GM21423 (cell line): ENCODE results near the gene SUMO2.
"Not testable (repeated sequence)": the region's sequence is repeated elsewhere in the genome, so short reads cannot be mapped to it uniquely, and the experiment has no call there.

Source experiments
- ATAC-seq: cut with Tn5 transposase; IDR thresholded peaks from one replicate; pipeline ENCODE4 v1.9.1; 2021; ENCODE audit warnings: mild to moderate bottlenecking, moderate library complexity; ENCODE audit not compliant: unreplicated experiment

Gene SUMO2

DNA sequence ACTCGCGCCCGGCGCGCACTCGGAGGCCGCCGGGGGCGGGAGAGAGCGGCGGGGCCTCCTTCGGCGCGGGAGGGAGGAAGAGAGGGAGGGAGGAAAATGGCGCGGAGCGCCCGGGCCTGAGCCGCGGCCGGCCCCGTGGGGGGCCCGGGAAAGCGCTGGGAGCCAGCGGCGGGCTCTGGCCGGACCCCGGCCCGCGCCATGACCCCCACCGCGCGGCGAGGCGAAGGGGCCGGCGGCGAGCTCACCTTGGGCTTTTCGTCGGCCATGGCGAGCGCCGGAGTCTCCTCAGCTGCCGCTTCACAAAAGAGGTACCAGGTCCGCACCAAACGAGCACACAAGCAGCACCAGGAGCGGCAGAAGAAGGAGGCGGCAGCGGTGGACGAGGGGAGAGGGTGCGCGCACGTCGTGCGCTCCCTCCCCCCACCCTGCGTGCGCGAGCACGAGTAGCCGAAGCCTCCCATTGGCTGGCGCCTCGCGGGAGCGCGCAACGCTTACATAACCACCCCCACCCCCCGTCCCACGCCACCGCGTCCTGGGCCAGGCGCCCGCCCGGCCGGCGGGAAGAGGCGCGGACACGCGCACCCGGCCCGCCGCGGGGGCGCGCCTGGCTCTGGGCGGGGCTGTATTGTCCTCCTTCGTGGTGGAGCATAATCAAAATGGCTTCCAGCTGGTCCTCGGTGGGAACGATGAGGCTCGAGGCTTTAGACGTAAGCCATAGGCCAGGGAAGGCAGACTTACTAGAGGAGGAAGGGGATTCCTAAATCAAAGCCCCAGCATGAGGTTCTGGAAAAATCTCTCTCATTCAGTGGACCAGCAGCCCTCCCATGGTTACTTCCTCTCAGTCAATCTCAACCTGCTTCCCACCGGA is at the start of gene SUMO2:
Gene SUMO2, minus strand, starts transcription at position 391 of the 868 bp plus-strand sequence. Its CDS starts 125 bp downstream, at position 266.
- ATAC-seq, result peak; percentile 64

DNA sequence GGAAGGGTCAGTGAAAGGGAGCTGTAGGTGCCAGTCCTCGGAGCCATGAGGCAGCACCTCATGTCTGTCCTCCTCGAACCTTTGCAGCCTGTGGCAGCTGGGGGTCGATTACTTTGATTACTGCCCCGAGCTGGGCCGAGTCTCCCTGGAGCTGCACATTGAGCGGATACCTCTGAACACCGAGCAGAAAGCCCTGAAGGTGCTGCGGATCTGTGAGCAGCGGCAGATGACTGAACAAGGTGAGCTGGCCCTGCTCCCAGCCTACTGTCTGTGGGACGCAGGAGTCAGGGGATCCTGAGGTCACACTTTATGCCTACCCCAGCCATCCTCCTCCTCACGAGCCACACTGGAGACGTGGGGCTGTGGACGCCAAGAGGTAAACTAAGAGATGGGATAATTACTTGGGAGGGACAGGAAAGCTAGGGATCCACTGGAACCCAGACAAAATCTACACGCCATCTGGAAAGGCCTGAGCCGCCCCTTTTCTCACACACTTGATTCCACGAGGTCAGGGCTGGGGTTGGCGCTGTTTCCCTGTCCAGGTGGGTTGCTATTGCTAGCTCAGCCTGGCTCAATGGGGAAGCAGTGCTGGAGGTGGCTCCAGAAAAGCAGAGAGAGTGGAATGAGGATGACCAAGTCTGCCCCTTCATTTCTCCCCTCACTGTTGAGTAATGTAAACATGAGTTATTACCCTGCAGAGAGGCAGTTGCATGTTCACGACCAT is 49.1 kb upstream of the SUMO2 start:
- no peak for ATAC-seq

DNA sequence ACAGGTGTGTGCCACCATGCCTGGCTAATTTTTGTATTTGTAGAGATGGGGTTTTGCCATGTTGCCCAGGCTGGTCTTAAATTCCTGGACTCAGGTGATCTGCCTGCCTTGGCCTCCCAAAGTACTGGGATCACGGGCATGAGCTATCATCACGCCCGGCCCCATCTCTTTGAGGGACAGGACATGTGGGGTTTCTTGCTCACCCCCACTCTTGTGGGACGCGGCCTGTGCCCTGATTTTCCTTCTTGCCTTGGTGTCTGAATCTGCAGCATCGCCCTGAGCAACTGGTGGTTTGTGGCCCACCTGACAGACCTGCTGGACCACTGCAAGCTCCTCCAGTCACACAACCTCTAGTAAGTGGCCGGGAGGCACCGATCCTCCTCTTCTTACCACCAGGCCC is 48.3 kb upstream of the SUMO2 start:
- no peak for ATAC-seq

DNA sequence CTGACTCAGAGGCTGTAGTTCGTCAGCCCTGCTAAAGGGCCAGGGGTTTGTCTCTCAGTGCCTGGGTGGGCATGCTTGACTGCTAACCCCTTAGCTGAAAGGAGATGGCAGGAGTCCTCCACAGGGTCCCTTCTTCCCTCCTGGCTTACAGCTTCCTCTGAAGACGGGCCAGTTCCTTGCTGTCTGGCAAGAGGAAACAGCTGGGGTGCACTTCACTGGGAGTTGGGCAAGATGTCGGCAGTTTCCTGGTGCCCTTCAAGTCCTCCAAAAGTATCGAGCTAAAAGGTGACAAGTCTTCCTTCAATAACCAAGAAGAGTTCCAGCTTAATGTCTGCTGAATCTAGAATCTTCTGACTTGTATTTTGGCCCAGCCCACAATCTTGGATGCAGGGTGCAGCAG is 46.1 kb upstream of the SUMO2 start:
- no peak for ATAC-seq

DNA sequence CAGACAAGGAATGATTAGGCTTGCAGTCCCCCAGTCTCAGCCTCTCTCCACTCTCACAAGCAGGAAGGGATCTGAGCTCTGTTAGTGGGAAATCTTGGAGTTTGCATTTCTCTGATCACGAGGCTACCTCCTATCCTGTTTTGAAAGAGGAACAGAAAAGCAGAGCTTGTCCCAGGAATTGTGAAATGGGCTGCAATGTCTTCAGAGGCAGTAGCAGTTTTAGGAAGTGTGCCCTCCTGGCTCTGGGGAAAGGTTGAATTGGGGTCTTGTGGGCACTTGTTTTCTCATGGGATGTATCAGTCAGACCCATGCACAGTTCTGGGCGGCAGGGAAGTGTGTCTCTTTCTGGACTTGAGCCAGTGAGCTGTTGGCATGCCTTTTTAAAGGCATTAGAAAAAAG is 45.5 kb upstream of the SUMO2 start:
- ATAC-seq, result no peak

DNA sequence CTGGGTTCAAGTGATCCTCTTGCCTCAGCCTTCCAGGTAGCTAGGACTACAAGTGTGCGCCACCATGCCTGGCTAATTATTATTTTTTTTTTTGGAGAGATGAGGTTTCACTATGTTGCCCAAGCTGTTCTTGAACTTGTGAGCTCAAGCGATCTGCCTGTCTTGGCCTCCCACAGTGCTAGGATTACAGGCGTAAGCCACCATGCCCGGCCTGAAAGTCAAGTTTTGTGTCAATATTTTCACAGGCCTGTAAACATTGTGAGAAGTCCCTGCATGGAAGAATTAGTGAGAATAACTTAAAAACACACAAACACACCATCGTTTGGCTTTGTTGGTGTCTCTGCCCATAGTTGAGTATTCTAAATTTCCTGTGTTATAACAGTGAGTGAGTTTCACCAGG is 45.0 kb upstream of the SUMO2 start:
- no peak for ATAC-seq

DNA sequence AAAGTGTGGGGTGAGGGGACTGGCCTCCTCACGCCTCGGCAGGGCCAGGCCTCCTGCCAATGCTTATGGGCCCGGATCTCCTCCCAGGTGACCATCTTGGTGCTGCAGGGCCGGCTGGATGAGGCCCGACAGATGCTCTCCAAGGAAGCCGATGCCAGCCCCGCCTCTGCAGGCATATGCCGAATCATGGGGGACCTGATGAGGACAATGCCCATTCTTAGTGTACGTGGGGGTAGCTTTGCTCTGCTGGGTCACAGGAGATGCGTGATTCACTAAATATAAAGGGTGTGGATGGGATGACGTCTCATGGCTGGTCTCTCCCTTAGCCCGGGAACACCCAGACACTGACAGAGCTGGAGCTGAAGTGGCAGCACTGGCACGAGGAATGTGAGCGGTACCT is 42.3 kb upstream of the SUMO2 start:
- no peak for ATAC-seq

DNA sequence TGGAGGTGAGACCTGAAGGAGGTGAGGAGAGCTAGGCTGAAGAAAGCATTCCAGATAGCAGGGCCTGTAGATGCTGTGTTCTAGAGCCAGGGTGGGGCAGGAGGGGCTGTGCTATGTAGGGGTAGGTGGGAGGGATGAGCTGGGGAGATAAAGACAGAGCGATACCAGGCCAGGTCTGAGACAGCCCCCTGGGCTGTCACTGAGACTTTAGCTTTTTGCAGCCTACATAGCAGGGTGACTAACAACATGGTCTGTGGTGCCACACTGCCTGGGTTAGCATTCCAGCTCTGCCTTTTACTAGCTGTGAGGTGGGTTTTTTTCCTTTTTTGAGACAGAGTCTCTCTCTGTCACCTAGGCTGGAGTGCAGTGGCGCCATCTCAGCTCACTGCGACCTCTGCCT is 37.1 kb upstream of the SUMO2 start:
- ATAC-seq, result no peak

DNA sequence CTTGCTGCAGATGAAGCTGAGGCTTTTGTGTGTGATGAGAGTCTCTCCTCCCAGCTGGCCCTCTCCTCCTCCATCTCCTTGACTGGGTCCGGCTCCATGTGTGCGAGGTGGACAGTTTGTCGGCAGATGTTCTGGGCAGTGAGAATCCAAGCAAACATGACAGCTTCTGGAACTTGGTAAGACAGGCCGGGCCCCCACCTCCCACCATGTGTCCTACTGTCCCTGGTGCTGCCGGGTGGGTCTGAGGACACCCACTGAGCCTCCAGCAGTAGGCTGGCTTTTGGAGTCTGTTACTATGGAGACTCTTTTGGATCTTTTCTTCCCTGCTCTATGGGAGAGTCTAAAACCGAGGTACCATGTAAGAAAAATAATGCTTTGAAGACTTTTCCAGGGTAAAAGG is 35.4 kb upstream of the SUMO2 start:
- no peak for ATAC-seq

DNA sequence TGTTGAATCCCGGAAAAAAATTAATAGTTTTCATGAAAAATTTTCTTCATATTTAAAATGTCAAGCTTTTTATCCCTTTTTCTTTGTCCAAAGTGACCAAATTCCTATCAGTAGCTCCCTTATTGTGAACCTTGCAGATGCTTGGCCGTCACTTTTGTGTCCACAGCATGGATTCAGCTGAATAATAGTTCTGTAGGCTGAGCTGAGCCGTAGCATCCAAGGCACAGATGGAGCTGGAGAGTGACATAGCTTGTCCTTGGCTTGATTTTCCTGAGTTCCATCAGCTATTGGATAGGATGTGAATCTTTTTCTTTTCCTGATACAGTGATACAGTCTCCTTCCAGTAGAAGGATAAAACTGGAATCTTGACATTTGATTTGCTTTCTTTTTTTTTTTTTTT is 26.3 kb upstream of the SUMO2 start:
- no peak for ATAC-seq

DNA sequence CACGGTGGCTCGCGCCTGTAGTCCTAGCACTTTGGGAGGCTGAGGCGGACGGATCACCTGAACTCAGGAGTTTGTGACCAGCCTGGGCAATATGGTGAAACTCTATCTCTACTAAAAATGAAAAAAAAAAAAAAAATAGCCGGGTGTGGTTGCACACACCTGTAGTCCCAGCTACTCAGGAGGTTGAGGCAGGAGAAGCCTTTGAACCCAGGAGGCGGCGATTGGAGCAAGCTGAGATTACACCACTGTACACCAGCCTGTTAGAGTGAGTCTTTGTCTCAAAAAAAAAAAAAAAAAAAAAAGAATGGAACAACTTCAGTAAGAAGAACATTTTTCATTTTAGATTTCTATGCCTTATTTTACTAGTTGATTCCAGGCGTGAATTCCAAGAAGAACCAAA is 25.4 kb upstream of the SUMO2 start:
- no peak for ATAC-seq

DNA sequence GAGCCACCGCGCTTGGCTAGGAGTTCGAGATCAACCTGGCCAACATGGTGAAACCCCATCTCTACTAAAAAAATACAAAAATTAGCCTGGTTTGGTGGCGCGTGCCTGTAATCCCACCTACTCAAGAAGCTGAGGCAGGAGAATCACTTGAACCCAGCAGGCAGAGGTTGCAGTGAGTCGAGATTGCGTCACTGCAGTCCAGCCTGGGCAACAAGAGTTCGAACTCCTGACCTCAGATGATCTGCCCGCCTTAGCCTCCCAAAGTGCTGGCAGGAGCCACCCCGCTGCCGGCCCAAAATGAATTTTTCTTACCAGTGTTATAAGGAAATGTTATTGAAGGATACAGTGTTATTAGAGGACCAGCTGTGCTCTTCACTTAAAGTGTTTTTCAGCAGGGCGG is 25.0 kb upstream of the SUMO2 start:
- no peak for ATAC-seq

DNA sequence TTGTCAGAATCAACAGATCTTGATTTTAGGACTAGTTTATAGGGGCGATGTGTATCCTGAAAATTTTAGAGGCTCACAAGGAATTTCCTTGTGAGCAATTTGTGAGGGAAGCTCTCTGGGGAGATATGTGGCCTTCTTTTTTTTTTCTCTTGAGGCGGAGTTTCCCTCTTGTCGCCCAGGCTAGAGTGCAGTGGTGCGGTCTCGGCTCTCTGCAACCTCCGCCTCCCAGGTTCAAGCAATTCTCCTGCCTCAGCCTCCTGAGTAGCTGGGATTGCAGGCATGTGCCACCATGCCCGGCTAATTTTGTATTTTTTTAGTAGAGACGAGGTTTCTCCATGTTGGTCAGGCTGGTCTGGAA is 24.3 kb upstream of the SUMO2 start:
- not testable (repeated sequence) for ATAC-seq

DNA sequence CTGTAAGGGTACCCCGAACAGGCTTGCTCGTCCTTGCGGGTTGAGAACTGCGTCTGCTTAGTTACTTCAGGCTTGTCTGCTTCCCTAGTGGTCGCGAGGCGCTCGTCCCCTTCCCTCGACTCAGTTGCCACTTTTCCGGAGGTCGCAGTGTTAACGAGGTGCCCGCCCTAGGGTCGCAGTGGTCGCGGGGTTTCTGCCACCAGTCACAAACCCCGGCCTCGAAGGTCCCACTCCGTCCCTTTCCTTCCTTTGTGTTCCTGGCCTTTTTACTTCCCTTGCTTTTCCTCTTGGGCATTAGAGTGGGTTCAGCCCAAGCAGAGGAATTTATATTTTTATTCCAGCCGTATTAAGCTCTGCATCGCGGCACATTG is 23.0 kb upstream of the SUMO2 start:
- no peak for ATAC-seq

DNA sequence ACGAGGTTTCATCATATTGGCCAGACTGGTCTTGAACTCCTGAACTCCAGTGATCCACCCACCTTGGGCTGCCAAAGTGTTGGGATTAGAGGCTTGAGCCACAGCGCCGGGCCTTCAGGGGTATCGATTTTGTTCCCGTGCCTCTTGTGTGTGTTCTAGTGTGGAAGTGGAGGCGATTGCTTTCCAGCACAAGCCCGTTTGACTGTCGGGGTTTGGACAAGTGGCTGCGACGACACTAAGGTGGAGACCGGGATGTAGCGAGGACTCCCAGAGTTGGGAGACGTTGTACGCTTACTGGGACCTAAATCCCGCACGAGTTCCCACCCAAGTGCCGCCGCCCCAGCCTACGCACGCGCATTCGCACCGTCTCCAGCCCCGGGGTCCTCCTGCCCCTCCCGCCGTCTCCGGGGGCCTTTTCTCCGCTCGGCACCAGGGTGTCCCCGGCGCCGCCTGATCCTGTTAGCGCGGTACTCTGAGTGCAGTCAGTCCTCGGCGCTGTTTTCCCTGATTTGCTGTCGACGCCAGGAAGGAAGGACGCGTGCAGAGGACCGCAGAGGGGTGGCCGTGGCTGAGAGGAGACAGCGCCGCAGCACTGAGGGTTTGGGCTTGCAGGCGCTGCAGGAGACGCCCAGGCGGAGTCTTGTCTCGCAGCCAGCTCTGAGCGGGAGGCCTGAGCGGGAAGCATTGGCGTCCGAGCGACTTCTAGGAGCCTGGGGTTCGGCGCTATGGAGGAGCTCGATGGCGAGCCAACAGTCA is 22.5 kb upstream of the SUMO2 start, which contains the start of gene NUP85:
Gene NUP85, plus strand, starts transcription at position 643 of the 756 bp plus-strand sequence. Its CDS starts 83 bp downstream, at position 726.
- ATAC-seq, result peak; percentile 85

DNA sequence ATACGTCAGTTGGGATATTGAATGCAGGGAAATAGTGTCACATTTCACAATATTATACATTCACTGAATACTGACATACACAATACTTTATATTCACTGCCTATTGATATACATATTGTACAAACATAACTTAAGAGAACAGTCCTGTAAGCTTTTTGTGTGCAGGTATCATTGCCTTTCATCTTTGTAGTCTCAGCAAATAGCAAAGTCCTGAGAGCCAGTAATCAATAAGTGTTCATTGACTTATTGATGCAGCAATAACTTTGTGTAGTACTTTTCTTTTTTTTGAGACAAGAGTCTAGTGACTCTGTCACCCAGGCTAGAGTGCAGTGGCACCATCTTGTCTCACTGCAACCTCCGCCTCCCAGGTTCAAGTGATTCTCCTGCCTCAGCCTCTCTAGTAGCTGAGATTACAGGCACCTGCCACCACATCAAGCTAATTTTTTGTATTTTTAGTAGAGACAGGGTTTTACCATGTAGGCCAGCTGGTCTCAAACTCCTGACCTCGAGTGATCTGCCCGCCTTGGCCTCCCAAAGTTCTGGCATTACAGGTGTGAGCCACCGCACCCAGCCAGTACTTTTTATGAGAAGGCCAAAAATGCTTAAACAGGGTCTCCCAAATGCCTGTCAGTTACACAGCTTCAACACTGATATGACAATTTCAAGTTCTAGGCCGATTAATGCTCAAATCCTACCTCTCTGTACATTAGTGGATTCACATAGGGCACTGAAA is 17.3 kb upstream of the SUMO2 start:
- no peak for ATAC-seq

DNA sequence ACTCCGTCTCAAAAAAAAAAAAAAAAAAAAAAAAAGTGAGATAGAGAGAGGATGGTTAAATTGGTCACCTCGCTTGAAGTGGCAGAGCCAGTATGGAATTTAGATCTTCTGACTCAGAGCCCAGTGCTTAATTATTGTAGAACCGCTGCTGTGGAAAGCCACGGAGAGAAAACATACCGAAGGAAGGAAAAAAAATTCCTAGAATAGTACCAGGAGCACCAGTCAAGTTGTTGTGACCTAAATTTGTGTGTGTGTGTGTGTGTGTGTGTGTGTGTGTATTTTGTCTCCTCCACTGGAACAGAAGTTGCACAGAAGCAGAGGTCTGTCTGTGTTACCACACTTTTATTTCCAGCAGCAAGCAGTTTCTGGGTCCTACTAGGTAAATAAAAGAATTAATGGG is 12.1 kb upstream of the SUMO2 start:
- ATAC-seq, result no peak

DNA sequence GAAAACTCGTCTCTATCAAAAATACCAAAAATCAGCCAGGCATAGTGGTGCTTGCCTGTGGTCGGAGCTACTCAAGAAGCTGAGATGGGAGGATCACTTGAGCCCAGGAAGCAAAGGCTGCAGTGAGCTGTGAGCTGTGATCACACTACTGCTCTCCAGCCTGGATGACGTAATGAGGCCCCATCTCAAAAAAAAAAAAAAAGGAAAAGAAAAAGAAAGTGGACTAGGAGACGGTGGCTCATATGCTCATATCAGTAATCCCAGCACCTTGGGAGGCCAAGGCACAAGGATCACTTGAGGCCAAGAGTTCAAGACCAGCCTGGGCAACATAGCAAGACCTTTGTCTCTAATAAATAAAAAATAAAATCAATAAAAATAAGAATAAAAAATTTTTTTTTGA is 8.8 kb upstream of the SUMO2 start:
- ATAC-seq, result no peak

DNA sequence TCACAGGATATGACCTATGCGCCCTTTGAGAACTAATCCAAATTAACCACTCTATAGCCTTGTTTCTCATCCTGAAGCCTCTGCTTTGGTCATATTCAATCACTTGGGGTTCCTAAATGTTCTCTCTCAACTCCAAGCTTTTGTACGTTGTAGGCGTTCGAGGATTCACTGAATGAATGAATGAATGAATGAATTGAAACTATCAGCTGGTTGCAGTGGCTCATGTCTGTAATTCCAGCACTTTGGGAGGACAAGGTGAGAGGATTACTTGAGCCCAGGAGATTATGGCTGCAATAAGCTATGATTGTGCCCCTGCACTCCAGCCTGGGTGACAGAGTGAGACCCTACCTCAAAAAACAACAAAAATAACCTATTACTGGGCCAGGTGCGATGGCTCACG is 5.9 kb upstream of the SUMO2 start:
- no peak for ATAC-seq

DNA sequence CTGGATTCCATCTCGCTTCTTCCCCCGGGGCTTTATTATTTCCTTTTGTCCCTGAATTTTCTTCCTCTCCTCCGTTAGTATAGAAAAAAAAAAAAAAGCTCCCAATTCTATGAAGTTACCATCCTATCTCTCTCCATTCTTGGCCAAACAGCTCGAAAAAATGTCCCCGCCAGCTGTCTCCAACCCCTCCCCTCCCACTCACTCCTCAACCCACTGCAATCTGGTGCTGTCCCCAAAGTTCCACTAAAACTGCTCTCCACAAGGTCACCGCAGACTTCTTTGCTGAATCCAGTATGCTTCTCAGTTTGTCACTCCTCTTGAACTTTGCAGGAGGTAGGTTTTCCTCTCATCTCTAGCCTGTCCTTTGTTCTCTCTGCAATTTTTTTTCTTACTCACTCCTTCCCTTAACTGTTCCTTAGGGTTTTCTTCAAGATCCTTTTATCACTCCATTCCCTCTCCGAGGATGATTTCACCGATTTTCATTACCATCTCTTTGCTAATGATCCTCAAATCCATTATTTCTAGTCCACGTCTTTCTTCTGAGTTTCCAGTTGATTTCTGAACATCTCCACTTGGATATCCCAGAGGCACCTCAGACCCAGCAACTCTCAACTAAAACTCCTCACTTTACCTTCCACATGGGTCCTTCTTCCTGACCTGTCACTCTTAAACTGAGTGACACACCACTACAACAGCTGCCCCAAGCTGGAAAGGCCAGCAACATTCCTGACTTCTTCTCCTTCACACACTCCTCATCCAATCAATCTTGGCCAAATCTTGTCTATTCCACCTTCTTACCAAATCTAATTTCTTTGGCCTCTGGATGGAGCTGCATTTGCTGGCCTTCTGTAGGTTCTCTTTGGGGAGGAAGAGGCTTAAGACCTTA is 1.5 kb upstream of the SUMO2 start:
- no peak for ATAC-seq
